Left ventricle myocardium superior (tissue), 1 donor: ENCODE measurements around the gene IL10RA. TPM values are rescaled to one million over a fixed set of nuclear protein-coding genes. Genes with fewer than 3 reads are reported as not detected.

Source experiments
- ATAC-seq: fragments of 200-7000 bp; cut with Tn5 transposase; one replicate; pipeline ENCODE4 v1.9.1; 2020; ENCODE audit warnings: mild to moderate bottlenecking, moderate library complexity
- DNase-seq: peaks from one replicate; pipeline ENCODE4 v3.0.0-alpha.2; 2020
- intact Hi-C: fragments of 100-400 bp; cut with micrococcal nuclease; formaldehyde crosslinking; loops from one replicate; pipeline ENCODE4 v1.11.0; 2022
- total RNA-seq: library from RNA; stranded (reverse); fragmentation: NEBNext Ultra II Directional; extraction: Animal tissue kit (Norgen Biotek cat#: 25700); gene quantifications from one replicate; pipeline ENCODE4 v1.2.1, GENCODE V29; 2021
- donor health status: DM: no; HTN: yes; CAD: no; lungs with severe emphysema.

The IL10RA gene
- total RNA-seq, 1 donor from 2014 or later = 6.0 TPM

DNA sequence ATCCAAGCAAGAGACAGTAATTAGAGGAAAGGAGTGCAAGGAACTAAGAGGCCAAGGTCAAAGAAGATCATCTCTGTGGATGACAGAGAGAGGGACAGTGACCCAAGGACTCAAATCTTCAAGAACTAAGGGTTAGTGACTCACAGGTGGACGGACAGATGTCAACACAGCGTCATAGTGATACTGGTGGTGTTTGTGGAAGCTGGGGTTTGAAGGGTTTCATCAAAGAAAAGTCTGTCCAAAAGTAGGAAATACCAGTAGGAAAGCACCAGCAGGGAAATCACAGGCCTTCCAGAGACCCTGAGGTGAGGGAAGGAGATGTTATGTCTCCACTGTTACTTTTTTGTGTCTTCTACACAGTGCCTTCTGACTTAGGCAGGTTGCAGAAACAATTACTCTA lies 32.2 kb downstream of the IL10RA start:
- DNase-seq = no peak
- ATAC-seq = no peak
- intact Hi-C loops = no loop called here

DNA sequence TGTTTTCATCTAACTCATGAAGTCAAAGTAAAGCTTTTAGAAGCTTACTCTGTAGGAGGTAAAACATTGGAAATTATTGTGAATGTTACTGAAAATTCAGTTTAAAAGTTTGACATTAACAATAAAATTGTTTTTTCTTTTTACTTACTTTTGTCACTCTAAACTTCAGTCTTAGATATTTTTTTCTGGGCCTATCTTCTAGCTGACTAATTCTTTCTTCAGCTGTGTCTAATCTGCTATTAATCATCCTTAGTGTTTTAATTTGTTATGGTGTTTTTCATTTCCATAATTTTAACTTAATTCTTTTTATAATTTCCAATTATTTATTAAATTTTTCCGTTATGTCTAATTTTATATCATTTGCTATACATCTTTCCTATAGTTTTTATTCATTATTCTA lies 35.0 kb downstream of the IL10RA start:
- intact Hi-C loops = no loop called here
- DNase-seq (no peak), ATAC-seq (no peak)

DNA sequence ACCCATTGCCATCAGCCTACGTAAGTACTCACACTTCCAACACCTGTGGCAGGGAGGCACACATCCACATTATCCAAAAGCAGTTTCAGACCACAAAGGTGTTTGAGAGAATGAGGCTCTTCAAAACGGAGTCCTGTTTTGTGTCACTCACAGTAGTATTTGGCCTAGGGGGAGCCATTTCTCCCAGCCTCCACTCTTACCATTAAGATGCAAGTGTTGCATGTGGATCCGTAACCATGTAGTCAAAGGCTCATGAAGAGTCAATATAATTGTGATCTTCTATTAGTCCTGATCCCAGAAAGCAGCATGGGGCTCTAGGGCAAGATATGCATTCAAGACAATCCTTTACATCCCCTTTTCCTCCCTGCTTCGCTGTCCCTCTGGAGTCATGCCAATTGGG lies 41.5 kb downstream of the IL10RA start:
- intact Hi-C loops = no loop called here
- ATAC-seq (no peak), DNase-seq (no peak)

DNA sequence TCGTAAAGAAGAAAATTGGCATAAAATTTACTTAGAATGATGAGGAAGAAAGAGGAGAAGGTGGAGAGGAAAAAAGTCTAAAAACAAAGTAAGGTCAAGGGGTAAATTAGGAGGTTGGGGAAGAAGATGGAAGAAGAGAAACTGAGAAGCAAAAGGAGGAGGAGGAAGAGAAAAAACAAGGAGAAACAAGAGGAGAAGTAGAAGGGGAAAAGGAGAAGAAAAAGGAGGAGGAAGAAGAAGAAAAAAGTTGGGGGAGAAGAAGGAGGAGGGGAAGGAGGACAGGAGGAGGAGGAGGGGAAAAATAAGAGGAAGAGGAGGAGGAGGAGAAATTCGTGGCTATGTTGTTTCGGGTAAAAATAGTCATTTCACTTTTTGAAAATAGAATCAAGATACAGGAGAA lies 42.4 kb downstream of the IL10RA start:
- DNase-seq = no peak
- no peak for ATAC-seq
- intact Hi-C loops = no loop called here

- intact Hi-C loops = no loop called here
- no peak for ATAC-seq
- DNase-seq = no peak
These were observed 47.2 kb downstream of the IL10RA start for GRCh38 chr11:118033443-118033842.

GRCh38 chr11:118042141-118042540 lies 55.9 kb downstream of the IL10RA start:
- ATAC-seq (no peak), DNase-seq (no peak)
- intact Hi-C loops = no loop called here

GRCh38 chr11:118042796-118043195 lies 56.6 kb downstream of the IL10RA start:
- intact Hi-C loops = no loop called here
- no peak for DNase-seq
- no peak for ATAC-seq

GRCh38 chr11:118045191-118045590 lies 59.0 kb downstream of the IL10RA start:
- no peak for DNase-seq
- no peak for ATAC-seq
- intact Hi-C loops = no loop called here

DNA sequence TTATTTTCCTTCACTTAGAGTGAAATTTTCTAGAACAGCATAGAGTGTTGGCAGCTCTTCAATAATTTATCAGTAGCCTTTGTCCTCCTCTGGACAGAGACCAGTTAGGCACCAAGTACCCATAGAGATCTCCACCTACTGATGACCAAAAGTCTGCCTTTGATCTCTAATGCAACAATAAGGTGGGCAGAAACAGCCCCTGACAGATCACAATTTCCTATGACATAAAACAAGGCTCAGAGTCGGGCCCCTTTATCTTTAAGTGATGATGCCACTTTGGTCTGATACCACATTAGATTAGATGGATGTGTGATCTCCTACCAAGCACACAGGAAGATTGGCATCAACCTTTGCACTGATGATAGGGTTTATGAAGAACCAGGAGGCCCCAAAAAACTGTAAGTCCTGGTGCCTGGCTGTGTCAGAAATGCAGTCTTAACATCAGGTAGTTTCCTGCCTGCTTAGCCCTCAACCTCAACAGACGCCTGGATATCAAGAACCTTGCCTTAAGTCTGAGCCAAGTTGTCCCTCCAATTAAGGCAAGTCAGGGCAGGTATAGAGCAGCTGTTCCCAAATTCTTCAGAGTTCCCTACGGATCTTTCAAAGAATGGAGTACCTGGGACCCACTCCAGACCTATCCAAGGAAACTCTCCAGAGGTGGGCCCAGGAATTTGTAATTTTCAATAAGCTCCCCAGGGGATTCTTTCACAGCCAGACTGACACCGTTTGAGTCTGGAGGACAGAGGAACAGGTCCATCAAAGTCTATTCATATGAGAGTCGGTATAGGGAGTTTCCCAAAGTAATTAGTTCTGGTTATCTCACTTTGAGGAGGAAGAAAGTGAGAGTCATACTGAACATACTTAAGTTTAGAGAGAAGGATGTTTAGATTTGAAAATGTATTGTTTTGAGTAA lies 60.1 kb downstream of the IL10RA start:
- DNase-seq (no peak), ATAC-seq (no peak)
- intact Hi-C loops = no loop called here

GRCh38 chr11:118046964-118047700 lies 60.9 kb downstream of the IL10RA start:
- intact Hi-C loops = no loop called here
- ATAC-seq = no peak
- DNase-seq = peak; percentile 3

DNA sequence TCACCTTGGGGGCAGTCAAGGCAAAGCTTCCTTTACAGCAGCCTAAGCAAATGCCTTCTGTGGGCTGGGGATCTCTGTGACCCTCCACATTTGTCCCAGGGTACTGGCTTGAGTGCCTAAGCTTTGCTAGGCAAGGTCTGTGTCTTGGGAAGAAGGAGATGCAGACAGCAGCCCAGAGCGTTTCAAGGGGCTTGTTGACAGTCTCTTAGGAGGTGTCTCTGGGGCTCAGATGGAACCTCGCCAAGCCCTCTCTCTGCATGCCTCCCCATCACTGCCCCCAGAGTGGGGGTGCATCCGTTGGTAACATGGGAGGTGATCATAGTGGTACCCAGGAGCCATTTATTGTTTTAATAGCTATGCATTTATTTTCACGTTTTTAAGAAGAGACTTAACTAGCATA lies 61.6 kb downstream of the IL10RA start:
- DNase-seq (no peak), ATAC-seq (no peak)
- intact Hi-C loops = no loop called here

DNA sequence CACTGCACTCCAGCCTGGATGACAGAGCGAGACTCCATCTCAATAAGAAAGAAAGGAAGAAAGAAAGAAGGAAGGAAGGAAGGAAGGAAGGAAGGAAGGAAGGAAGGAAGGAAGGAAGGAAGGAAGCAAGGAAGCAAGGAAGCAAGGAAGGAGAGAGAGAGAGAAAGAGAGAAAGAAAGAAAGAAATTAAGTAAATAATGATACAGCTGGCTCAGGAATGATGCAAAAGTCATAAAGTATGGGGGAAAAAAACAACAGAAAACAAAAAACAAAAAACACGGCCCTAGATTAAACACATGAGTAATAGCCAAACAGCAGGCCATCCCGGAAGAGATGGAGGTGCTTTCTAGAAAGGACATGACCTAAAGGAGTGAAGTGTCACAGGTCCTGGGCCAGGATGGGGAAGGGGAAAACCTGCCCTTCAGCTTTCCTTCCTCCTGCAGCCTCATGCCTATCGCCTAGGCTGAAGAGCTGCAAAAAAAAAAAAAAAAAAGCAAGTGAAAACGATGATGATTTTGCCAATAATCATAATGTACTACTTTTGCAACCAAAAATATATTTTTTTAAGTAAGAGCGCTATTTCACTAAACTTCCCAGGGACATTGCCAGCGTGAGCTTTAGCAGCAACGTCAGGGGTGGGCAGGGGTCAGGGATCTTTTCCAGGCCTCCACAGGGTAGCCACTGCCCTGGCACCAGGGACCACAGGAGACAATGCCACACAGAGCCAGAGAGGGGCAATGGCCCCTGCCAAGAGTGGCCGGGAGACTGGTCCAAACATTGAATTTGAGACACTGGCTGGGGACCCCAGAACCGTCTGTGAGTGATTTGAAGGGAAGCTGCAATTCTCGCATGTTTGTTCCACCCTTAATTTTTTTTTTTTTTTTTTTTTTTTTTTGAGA lies 62.5 kb downstream of the IL10RA start:
- peak; percentile 17 for DNase-seq
- intact Hi-C loops = no loop called here
- no peak for ATAC-seq

GRCh38 chr11:118049771-118050170 lies 63.6 kb downstream of the IL10RA start:
- no peak for ATAC-seq
- intact Hi-C loops = loop anchor here (10.0 kb wide), 1 partner anchor 235 kb away; no protein-coding TSS in a partner anchor
- DNase-seq = no peak

DNA sequence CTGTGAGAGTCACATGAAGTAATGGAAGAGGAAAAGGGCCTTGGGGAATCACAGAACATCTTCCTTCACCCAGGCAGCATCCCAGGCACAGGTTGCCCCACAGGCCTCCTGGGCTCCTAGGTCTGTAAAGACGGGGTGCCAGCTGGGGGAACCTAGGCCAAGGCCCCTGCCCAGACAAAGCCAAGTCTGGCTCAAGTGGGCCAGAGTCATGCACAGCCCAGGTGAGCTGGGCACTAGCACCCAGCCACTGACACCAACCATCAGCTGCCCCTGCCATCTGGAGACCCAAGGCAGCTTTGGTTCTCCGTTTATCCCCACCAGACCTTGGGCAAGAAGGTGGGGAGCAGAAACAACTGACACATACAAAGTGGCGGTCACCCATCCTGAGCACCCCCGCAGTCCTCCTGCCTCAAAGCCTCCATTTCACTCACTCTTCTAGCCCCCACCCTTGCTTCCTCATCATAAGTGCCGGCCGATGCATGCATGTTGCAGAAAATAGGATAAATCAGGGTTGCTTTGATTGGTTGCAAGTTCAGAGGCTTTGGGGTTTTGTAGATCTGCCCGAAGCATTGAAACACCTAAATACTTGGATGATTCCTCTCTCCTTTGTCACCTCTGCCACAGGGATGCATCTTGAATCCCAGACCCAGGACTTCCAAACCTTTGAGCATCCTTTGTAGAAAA lies 64.2 kb downstream of the IL10RA start:
- intact Hi-C loops = loop anchor here (10.0 kb wide), 1 partner anchor 236 kb away; no protein-coding TSS in a partner anchor
- DNase-seq (no peak), ATAC-seq (no peak)

Other genes starting within 250 kb of the IL10RA start
- 1.2 TPM for gene DSCAML1, start 189.2 kb upstream of the IL10RA start, total RNA-seq
- gene FXYD2, start 161.7 kb upstream of the IL10RA start, total RNA-seq = 1.4 TPM
- 35.4 TPM for gene FXYD6, start 109.7 kb upstream of the IL10RA start, total RNA-seq
- 0.15 TPM for gene TMPRSS13, start 57.0 kb upstream of the IL10RA start, total RNA-seq
- not detected for gene TMPRSS4, start 90.7 kb downstream of the IL10RA start, total RNA-seq
- not detected for gene SMIM35, start 100.6 kb downstream of the IL10RA start, total RNA-seq
- gene SCN4B, start 166.4 kb downstream of the IL10RA start, total RNA-seq = 11.0 TPM
- gene SCN2B, start 190.2 kb downstream of the IL10RA start, total RNA-seq = 19.6 TPM
- gene JAML, start 238.6 kb downstream of the IL10RA start, total RNA-seq = 4.5 TPM